GM18907 (cell line): Measurements from ENCODE around the gene NEMP2.
"Not testable (repeated sequence)": the region's sequence is repeated elsewhere in the genome, so short reads cannot be mapped to it uniquely, and the experiment has no call there.

Experiments used
- ATAC-seq: cut with Tn5 transposase; IDR thresholded peaks from one replicate; pipeline ENCODE4 v1.9.1; 2021; ENCODE audit warnings: mild to moderate bottlenecking, moderate library complexity; ENCODE audit not compliant: unreplicated experiment

Gene NEMP2

DNA sequence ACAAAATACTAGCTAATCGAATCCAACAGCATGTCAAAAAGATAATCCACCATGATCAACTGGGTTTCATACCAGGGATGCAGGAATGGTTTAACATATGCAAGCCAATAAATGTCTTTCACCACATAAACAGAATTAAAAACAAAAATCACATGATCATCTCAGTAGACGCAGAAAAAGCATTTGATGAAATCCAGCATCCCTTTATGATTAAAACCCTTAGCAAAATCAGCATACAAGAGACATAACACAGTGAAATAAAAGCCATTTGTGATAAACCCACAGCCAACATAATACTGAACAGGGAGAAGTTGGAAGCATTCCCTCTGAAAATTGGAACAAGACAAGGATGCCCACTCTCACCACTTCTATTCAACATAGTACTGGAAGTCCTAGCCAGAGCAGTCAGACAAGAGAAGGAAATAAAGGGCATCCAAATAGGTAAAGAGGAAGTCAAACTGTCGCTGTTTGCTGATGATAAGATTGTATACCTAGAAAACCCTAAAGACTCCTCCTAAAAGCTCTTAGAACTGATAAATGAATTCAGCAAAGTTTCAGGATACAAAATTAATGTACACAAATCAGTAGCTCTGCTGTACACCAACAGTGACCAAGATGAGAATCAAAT is 39.8 kb downstream of the NEMP2 start:
- not testable (repeated sequence) for ATAC-seq

DNA sequence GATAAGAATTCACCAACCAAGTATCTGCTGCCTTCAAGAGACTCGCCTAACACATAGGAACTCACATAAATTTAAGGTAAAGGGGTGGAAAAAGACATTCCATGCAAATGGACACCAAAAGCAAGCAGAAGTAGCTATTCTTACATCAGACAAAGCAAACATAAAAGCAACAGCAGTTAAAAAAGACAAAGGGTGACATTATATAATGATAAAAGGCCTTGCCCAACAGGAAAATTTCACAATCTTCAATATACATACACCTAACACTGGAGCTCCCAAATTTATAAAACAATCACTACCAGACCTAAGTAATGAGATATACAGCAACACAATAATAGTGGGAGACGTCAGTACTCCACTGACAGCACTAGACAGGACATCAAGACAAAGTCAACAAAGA is 41.4 kb downstream of the NEMP2 start:
- ATAC-seq = no peak

DNA sequence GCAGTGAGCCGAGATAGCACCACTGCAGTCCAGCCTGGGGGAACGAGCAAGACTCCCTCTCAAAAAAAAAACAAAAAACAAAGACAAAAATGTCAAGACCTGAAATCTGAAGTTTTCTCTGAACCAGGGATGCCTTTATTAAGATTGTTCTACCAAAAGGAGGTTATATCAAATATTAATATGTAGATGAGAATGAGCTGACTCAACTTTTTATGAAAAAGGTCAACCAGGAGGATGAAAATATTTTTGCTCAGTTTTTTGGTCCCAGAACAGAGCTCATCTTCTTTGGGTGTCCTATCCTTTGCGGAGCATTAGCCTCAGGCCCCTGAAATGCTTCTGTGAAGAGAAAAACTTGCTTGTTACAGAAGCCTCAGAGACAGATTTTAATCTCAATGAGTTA is 44.0 kb downstream of the NEMP2 start:
- no peak for ATAC-seq

DNA sequence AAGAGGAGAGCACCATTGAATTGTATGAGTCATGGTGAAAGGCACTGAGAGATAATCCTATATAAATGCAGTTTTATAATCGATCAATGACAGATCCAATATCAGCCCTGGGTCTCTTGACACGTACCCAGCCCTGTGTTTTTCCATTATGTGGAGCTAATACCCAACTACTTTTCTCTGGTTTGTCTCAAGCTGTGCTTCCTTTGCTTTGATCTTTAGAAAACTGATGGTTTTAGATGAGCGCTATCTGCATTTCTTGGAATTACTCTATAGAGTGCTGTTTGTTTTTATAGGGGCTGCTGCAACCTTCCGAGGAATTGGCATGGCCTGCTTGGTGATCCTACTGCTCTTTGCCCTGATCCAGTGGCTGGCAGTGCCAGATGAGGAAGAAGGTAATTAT is 45.0 kb downstream of the NEMP2 start:
- ATAC-seq = no peak

DNA sequence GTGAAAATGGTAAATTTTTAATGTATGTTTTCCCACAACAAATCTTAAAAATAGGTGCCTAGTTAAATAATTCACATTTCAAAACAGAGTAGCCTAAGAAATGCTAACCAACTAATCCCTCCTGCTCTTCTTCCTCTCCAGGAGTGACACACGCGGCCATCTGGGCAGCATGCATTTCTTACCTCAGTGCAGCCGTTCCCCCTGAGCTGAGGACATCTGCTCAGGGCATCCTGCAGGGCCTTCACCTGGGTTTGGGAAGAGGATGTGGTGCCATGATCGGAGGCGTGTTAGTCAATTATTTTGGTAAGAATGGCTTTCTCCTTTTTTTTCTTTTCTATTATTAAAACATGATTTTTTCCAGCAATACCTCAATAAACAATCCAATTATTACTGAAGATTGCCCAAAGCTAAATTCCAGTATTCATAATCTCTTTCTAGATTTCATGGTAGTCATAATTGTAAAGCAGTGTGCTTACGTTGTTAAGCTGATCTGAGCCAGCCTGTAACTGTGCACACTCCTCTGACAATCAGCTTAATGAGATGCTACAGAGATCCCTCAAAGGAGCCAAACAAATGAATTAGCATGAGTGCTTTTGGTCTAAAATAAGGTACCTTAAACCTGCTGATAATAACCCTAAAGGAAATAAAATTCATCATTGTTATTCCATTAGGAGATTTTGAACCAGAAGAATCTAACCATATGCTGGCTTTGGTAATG is 45.8 kb downstream of the NEMP2 start:
- no peak for ATAC-seq

DNA sequence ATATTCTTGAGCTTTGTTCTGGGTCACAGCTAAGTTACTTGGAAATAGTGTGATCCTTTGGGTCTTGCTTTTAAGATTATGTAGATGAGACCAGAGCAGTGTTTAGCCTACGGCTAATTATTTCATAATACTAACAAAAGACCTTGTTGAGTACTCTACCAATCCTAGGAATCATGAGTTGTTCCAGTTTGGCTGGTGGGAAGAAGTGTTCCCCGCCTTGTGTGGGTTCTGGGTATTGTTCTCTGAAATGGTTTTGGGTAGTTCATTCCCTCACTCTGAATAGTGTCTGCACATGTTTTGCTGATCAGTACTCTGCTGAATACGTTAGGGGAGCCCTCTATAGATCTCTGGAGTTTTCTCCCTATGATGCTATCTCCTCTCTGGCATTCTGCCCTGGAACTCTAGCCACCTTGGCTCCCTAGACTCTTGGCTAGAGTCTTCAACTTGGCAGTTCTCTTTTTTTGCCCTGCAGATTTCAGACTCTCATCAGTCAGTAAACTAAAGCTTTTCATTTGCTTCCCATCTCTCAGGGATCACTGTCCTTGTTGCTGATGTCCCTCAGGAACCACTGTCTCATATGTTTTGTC is 48.4 kb downstream of the NEMP2 start:
- ATAC-seq = no peak

DNA sequence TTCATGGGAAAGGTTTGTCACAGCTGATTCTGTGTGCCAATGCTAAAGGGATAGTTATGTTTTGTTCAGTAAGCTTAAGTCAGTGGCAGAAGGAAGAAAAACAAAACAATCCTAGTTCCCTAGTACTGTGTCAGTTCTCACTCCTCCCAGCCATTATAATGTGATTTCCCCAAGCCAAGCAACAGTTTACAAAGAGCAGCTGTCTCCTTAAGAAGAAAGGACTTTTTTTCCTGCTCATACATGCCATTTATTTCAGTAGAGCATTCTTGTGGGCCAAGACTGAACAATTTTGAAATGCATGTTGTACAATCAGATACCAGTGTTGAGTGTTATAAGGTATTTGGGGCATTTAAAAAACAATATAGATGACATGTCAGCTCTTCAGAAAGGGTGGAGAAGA is 52.1 kb downstream of the NEMP2 start:
- no peak for ATAC-seq

DNA sequence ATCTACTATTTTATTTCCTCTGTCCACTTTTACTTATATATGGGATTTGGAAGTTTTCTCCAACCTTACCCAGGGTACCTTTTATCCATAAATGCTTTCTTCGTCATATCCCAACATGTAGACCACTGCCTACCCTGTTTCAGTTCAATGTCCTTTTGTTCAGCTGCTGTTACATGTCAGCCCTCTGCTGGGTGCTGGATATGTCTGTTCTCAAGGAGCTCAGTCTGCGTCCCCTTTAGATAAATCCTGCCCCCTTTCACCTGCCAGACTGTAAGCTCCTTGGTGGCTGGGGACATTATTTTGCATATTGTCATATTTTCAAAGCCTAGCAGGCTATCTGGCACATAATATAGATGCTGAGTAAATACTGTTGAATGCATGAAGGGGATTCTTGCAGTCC is 53.2 kb downstream of the NEMP2 start:
- no peak for ATAC-seq

DNA sequence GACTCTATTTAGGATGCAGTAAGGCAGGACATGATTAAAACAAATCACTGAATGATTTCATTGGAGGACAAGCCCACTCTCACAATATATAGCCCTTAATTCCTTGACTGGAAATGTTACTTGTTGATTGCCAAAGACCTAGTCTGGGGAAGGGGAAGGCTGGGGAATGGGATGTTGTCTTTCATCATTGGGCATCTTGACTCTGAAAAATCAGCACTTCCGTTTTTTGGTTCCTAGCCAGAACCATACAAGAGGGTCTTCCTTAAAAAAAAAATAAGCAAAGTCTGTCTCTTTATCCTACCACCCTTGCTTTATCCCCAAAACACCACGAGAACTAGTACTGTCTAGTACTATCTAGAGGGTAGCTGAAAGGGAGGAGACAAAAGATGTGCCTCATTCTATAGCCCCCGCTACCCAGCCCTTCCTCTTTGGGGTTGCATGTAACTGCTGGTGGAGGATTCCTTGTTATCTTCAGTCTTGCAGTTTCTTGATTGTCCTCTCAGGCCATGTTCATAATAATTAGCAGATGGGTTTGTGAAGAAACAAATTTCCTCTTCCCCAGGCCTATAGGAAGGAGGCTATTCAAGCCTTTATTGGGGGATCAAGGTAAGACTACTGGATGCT is 55.8 kb downstream of the NEMP2 start:
- no peak for ATAC-seq

DNA sequence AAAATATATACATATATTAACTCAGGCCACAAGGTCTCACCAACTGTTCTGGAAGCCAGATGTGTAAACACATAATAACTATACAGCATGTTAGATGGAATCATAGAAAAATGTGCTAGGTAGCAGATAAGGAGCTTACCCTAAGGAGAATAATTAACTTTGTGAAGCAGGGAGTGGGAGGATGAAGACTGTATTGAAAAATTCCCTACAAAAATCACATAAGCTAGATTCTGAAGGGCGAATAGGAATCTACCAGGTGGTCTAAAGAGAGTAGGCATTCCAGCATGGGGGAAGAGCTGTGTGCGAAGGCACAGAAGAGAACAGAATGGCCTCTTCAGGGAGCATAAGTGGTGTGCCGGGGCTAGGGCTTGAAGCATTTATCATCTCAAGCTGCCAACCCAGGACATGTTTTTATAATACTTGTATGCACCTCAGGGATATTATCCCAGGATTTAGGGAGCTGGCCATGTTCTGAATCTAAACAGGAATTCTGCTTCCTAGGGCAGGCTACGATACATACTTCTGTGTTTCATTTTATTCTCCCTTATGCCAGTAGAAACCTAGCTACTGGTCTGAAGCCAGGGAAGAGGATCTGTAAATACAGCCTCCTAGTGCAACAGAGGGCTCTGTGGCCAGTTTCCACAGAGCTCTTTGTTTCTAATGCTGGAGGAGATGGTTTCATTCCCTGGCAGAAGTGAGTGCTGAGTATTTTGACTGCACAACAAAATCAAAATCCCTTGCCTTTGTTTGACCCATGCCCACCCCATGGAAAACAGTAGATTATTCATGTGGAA is 56.7 kb downstream of the NEMP2 start:
- ATAC-seq = no peak

DNA sequence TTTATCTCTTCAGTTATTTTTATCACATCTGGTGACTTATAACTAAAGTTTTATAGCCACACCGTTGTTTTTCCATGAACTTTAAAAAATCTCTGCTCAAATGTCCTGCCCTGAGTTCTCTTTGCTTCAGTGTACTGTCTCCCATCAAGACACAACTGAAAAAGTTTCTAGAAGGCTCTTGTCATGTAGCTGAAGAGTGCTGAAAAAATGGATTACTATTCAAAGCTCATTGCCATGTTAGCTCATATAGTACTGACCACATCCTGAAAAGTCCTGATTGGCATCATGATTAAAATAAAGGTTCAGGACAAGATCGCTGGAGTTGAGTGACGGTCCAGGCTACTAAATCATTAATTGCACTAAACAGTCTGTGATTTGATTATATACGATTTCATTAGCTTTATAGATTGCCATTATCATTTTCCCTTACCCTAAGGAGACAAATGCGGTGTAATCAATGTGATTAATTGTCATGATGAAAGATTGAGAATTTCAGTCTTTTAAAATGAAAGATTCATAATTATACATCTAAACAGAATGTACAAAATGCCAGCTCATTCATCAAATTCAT is 64.2 kb downstream of the NEMP2 start:
- no peak for ATAC-seq

DNA sequence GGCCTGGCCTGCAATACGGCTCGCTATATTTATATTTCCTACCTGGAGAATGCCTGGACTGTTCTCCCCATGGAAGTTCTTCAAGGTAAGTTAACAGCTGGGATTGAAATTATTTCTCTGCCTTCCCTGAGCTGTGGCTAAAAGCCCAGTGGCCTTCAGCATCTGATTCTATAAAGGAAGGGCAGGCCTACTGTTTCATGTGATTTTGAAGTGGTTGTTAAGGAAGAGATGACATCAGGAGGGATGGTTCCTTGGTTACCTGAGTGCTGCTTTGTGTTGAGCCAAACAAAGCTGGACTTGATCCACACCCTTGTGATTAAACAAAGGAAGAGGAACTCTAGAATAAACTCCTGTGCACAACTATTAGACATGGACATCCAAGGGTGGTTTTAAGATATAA is 64.8 kb downstream of the NEMP2 start:
- no peak for ATAC-seq

DNA sequence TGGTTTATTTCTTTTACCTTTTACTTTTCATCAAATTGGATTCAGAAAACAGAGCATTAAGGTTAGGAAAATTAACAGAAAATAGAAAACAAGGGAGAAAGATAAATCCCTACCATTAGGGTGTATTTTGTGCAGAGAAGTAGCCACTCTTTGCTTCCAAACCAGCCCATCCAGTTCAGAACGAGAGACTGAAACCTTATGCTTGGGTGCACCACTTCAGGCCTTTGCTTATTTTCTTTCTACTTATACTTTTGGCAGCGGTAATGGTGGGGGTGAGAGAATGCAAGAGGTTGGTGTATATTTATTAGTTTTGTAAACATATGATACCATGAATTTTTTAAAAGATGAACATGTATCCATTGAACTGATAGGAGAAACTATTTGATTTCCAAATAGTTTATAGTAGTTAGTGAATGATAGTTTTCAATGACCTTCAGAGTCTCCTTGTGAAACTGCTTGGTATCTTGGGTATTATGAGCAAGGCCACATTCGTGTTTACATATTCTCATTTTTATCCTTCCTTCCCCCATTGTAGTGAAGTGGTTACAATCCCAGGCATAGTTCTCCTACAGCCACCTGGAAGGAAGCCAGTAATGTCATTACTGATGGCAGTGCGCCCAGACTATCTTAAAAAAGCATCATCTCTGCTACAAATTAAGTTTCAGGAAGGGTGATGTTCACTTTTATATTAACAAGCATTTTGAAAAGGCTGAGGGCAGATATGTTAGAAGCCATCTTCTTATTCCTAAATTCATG is 65.5 kb downstream of the NEMP2 start:
- peak; percentile 74 for ATAC-seq

DNA sequence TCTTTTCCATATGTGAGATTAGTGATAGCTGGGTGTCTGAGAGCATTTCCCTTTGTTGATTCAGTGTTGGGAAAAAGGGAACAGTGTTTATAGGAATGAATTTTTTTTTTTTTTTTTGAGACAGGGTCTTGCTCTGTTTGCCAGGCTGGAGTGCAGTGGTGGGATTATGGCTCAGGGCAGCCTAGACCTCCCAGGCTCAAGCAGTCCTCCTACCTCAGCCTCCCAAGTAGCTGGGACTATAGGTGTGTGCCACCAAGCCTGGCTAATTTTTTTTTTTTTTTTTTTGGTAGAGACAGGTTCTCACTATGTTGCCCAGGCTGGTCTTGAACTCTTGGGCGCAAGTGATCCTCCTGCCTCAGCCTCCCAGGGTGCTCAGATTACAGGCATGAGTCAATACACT is 66.2 kb downstream of the NEMP2 start:
- ATAC-seq = not testable (repeated sequence)

DNA sequence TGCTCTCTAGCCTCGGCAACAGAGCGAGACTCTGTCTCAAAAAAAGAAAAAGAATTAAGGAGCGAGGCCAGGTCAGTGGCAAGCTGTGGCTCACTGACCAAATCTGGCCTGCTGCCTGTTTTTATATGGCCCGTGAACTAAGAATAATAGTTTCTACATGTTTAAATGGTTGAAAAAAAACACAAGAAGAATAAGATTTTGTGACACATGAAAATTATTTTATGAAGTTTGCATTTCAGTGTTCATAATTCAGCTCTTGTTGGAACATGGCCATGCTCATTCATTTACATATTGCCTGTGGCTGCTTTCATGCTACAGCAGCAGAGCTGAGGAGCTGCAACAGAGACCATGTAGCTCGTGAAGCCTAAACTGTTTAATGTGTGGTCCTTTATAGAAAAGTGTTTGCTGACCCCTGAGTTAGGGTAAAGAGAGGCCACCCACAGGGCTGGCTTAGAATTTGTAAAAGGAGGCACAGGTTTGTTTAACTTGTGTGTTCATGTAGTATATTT is 66.9 kb downstream of the NEMP2 start:
- ATAC-seq = peak; percentile 49

DNA sequence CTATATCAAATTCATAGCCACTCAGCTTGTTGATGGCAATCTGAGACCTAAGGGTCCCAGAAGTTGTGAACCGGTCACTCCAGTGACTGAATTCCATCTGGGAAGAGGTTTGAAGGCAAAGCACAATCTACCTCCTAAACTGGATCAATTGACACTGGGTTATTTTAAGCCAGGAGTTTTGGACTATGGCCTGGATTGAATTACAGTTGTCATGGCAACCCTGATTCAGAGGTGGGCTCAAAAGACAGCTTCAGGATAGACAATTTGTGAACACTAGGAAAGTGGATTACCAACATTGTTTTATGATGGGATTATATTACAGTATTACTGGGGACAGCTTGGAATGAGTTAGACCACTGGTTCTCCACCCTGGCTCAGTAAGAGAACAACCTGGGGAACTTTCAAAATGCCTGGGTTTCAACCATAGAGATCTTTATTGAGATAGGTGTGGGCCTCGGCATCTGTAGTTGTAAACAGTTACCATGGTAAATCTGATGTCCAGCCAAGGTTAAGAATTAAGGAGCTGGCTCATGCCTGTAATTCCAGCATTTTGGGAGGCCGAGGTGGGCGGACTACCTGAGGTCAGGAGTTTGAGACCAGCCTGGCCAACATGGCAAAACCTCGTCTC is 67.6 kb downstream of the NEMP2 start:
- ATAC-seq = no peak

DNA sequence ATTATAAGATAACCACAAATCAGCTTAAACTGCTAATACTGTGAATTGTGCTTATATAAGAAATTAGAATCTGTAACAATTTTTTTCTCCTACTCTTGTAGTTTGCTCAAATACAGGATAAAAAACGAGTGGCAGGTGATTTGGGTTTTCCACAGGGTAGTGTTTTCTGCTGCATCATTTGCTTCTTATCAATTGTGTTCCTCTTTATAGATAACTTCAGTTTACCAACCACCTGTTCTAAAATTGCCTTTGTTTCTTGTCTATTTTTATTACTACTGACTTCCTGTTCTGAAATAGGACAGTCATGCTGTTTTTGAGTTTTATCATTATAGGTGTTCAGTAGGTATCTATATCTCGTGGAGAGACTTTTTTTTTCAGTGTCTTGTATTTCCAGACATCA is 69.5 kb downstream of the NEMP2 start:
- ATAC-seq = peak; percentile 40

DNA sequence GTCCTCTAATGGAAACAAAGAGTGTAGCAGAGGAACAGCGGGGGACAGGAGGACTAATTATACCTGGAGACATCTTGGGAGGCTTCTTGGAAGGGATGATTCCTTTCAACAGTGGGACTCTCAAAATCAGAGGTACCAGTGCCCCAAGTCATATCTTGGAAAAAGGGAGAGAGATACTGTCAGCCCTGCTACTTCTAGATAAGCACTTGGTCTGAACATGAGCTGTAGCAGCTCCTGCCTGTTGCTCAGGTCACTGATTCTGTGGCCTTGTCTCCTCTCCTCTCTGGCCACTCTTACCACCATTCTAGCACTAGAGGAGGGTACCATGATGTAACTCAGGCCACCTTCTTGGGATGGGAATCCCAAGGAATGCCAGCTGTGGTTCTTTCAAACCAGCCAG is 71.9 kb downstream of the NEMP2 start:
- no peak for ATAC-seq

DNA sequence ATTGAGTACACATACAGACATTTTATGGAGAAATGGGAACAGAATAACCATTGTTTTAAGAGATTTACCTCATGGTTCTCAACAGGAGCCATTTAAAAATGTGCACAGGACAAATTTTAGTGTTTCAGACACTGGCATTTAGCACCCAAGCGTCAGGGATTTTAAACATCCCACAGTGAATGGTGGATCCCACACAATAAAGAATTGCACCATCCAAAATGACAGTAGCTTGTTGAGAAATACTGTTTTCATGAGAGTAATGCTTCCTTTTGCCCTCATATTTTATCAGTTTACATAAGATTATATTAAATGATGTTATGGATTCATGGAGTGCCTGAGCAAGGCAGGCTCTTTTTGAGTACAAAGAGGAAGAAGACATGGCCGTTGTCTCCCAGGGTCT is 72.3 kb downstream of the NEMP2 start:
- ATAC-seq = no peak

DNA sequence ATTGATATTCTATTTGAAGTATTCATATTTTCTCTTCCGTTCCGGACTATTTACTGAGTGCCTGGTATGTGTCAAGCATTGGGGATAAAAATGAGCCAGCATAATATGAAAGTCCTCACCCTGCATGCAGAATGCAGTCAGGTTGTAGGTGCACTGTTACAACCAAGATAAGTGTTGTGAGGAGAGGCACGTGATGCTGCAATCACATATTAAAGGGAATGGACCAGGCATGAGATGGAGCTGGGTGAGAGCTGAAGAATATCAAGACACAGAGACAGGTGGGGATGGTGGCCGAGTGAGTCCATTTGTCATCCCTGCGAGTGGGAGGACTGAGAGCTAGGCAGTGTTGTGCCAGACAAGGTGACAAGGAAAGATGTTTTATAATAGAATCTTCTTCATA is 74.0 kb downstream of the NEMP2 start:
- ATAC-seq = no peak
